Caco-2 (cell line): ENCODE results near the gene DMBX1. TPM values are rescaled to one million over a fixed set of nuclear protein-coding genes. Genes with fewer than 3 reads are reported as not detected.

Experiments used
- BruUV-seq: library from RNA; stranded (reverse); fragments of 400-500 nt; replicated peaks from 2 replicates; lab custom pipeline; 2021; lab: Mats Ljungman, UMichigan
- CTCF ChIA-PET: fragments of 300-600 bp; sonication (Branson Sonifier 250); formaldehyde crosslinking; loops from one replicate; lab custom pipeline; 2022; ENCODE audit warnings: antibody characterized with exemption; lab: Charles Lee
- POLR2A ChIA-PET: fragments of 300-600 bp; sonication (Branson Sonifier 250); formaldehyde crosslinking; loops from one replicate; lab custom pipeline; 2022; ENCODE audit warnings: antibody characterized with exemption; lab: Charles Lee
- DNase-seq, 2 experiments: peaks; one replicate each; pipeline versions ENCODE4 v3.0.0 to v3.0.0-alpha.2; 2020 to 2022
- H3K27me3 ChIP-seq: replicated peaks from 2 replicates; pipeline ENCODE4 v1.6.0; 2011; ENCODE audit warnings: low read length; ENCODE audit not compliant: control insufficient read depth, insufficient read depth
- H3K36me3 ChIP-seq: 2 replicates; pipeline ENCODE4 v1.5.1; 2011; ENCODE audit warnings: low read length; ENCODE audit not compliant: control insufficient read depth, insufficient read depth
- H3K4me1 ChIP-seq: fragments of 250-450 bp; sonication (Bioruptor Pico); 2 replicates; pipeline ENCODE4 v1.5.1; 2020; ENCODE audit warnings: mild to moderate bottlenecking
- H3K4me3 ChIP-seq: 2 replicates; pipeline ENCODE4 v1.5.1; 2011; ENCODE audit warnings: low read depth, mild to moderate bottlenecking, control low read depth, low read length
- H3K9me3 ChIP-seq: fragments of 250-450 bp; sonication (Bioruptor Pico); 2 replicates; pipeline ENCODE4 v1.5.1; 2020; ENCODE audit warnings: mild to moderate bottlenecking, moderate library complexity
- H3K27ac Mint-ChIP-seq: one replicate; pipeline ENCODE4 v1.8.0; 2022; ENCODE audit warnings: mixed read lengths; ENCODE audit not compliant: unreplicated experiment
- H3K27me3 Mint-ChIP-seq: one replicate; pipeline ENCODE4 v1.8.0; 2022; ENCODE audit warnings: mixed read lengths; ENCODE audit not compliant: insufficient read depth, unreplicated experiment
- H3K36me3 Mint-ChIP-seq: one replicate; pipeline ENCODE4 v1.8.0; 2022; ENCODE audit warnings: mild to moderate bottlenecking, mixed read lengths; ENCODE audit not compliant: insufficient read depth, unreplicated experiment
- H3K4me1 Mint-ChIP-seq: one replicate; pipeline ENCODE4 v1.8.0; 2022; ENCODE audit warnings: low read depth, mixed read lengths; ENCODE audit not compliant: unreplicated experiment
- H3K4me3 Mint-ChIP-seq: one replicate; pipeline ENCODE4 v1.8.0; 2022; ENCODE audit warnings: mild to moderate bottlenecking, moderate library complexity, mixed read lengths; ENCODE audit not compliant: unreplicated experiment
- H3K9me3 Mint-ChIP-seq: one replicate; pipeline ENCODE4 v1.8.0; 2022; ENCODE audit warnings: mixed read lengths; ENCODE audit not compliant: unreplicated experiment
- intact Hi-C: fragments of 100-400 bp; cut with micrococcal nuclease; formaldehyde crosslinking; loops from one replicate; pipeline ENCODE4 v1.10.0; 2022; ENCODE audit not compliant: unreplicated experiment
- total RNA-seq: library from RNA; stranded (reverse); gene quantifications from 2 replicates; pipeline ENCODE4 v1.2.3, GENCODE V29; 2022
- TF ChIP-seq, protein P1 (sequence below), 2 experiments: fragments of 200-600 bp in 1 of 2; IDR thresholded peaks; 1 replicate in 1 of 2; 2 replicates in 1 of 2; pipeline versions ENCODE4 v1.5.1 to v1.8.0; 2011 to 2022; ENCODE audit warnings: antibody characterized with exemption in 1 of 2, control low read depth in 1 of 2, inconsistent platforms in 1 of 2, low read depth in 1 of 2, low read length in 1 of 2, mild to moderate bottlenecking in 1 of 2, moderate library complexity in 1 of 2; ENCODE audit not compliant: insufficient read depth in 1 of 2, severe bottlenecking in 1 of 2, unreplicated experiment in 1 of 2

The DMBX1 gene
- total RNA-seq, 1 experiment from 2014 or later: 0.16 TPM

DNA sequence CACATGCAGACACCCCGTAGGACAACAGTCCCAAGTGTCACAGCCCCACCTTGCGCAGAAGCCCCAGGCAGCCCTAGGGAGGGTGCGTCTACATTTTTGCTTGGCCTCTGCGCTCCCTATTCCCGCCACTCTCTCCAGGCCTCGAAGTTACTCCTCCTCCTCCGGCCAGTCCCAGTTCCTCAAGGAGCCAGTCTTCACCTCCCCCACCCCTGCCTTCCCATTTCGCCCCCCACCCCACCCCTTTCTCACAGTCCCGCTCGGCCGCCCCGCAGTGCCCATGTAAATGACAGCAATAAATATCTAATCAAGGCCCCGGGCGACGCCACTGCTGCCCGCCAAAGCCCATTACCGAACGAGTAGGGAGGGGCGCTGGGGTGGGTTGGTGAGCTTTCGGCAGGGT, 3.2 kb downstream of the DMBX1 start:
- intact Hi-C loops: no loop called here
- peaks cover 8% of the 10 kb centered on the region for H3K4me1 Mint-ChIP-seq
- Histone ChIP-seq H3K4me3 (no peak overlapping the region), H3K27me3 (peaks cover 2% of the 10 kb centered on the region), H3K4me1 (peaks cover 6% of the 10 kb centered on the region; the same call in 1 of the 2 replicates), H3K9me3 (no peaks in the 10 kb centered on the region), H3K36me3 (no peaks in the 10 kb centered on the region)
- H3K9me3 Mint-ChIP-seq: no peaks in the 10 kb centered on the region
- peaks cover 4% of the 10 kb centered on the region for H3K36me3 Mint-ChIP-seq
- no peak overlapping the region for H3K4me3 Mint-ChIP-seq
- ChIA-PET CTCF (no interaction called here), POLR2A (no interaction called here)
- DNase-seq: no peak
- TF ChIP-seq, protein P1, sequence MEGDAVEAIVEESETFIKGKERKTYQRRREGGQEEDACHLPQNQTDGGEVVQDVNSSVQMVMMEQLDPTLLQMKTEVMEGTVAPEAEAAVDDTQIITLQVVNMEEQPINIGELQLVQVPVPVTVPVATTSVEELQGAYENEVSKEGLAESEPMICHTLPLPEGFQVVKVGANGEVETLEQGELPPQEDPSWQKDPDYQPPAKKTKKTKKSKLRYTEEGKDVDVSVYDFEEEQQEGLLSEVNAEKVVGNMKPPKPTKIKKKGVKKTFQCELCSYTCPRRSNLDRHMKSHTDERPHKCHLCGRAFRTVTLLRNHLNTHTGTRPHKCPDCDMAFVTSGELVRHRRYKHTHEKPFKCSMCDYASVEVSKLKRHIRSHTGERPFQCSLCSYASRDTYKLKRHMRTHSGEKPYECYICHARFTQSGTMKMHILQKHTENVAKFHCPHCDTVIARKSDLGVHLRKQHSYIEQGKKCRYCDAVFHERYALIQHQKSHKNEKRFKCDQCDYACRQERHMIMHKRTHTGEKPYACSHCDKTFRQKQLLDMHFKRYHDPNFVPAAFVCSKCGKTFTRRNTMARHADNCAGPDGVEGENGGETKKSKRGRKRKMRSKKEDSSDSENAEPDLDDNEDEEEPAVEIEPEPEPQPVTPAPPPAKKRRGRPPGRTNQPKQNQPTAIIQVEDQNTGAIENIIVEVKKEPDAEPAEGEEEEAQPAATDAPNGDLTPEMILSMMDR (IDR thresholded peaks at IDR 0.05; ENCODE audit: insufficient read depth in 1 of 2, low read depth in 1 of 2, low read length in 1 of 2, severe bottlenecking in 1 of 2, unreplicated experiment in 1 of 2): no peak
- BruUV-seq: no TSS peak
- H3K27me3 Mint-ChIP-seq: peaks cover 18% of the 10 kb centered on the region
- no peak overlapping the region for H3K27ac Mint-ChIP-seq

DNA sequence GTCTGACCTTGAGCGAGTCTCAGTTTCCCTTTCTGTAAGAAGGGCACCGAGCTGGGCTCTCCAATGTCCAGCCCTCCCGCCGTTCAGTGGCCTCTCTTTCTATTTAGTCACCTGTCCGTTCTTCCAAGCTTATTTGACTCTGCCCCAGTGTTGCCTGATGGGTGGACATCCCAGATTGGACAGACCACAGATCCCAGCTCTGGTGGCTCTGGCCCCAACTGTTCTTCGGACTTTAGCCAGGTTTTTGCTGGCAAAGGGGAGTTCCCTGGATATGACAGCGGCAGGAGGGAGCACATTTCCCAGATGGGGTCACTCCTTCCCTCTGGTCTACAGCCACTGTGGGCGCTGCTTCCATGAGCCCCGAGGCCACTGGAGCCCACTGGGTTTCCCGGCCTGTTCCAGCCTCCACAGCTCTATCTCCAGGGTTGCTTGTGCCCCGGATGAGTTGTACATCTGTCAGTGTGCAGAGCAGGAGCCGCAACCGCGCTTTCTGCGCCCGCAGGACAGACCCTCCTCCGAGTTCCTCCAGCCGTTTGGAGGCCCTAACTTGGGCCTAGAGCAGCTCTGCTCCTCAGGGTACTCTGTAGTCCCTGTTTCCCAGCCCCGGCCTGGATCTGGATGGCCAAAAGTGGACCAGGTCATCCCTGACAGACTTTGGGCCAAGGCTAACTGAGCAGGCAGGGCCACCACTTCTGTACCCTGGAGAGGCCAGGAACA, 3.8 kb downstream of the DMBX1 start:
- Histone ChIP-seq H3K27me3 (peaks cover 1% of the 10 kb centered on the region), H3K4me1 (peaks cover 6% of the 10 kb centered on the region; the same call in 1 of the 2 replicates), H3K36me3 (no peaks in the 10 kb centered on the region), H3K4me3 (no peak overlapping the region), H3K9me3 (no peaks in the 10 kb centered on the region)
- Mint-ChIP-seq H3K36me3 (peaks cover 4% of the 10 kb centered on the region), H3K27me3 (peaks cover 18% of the 10 kb centered on the region), H3K27ac (no peak overlapping the region), H3K4me1 (peaks cover 8% of the 10 kb centered on the region), H3K9me3 (no peaks in the 10 kb centered on the region), H3K4me3 (no peak overlapping the region)
- DNase-seq: no peak
- ChIA-PET CTCF (no interaction called here), POLR2A (no interaction called here)
- TF ChIP-seq, protein P1 (IDR thresholded peaks at IDR 0.05; ENCODE audit: insufficient read depth in 1 of 2, low read depth in 1 of 2, low read length in 1 of 2, severe bottlenecking in 1 of 2, unreplicated experiment in 1 of 2): no peak
- intact Hi-C loops: no loop called here
- no TSS peak for BruUV-seq

DNA sequence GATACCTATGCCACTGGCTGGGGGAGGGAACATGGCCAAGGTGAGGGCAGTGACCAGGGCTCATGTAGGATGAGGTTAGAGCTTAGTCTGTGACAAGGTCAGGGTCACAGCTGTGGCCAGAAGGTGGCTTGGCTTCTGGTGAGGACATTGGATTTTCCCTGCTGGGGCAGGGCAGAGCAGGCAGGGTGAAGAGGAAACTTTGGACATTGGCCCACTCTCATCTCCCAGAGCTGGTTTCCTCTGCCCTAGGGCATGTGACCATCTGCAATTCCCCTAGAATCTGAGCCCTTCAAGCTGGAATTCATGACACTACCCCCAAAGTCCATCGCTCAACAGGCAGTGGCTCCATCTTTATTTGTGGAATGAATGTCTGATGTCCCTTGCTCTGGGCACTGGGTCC, 5.3 kb downstream of the DMBX1 start:
- CTCF ChIA-PET: no interaction called here

More for the DNA sequence above, 5.3 kb downstream of the DMBX1 start:
- no peaks in the 10 kb centered on the region for H3K4me1 ChIP-seq
- BruUV-seq: no TSS peak
- H3K9me3 ChIP-seq: no peaks in the 10 kb centered on the region
- H3K27ac Mint-ChIP-seq: no peak overlapping the region
- POLR2A ChIA-PET: no interaction called here
- intact Hi-C loops: no loop called here
- H3K36me3 Mint-ChIP-seq: no peaks in the 10 kb centered on the region
- DNase-seq: no peak
- H3K4me3 ChIP-seq: no peak overlapping the region
- no peaks in the 10 kb centered on the region for H3K36me3 ChIP-seq
- no peaks in the 10 kb centered on the region for H3K9me3 Mint-ChIP-seq
- H3K27me3 ChIP-seq: no peaks in the 10 kb centered on the region; the same call in 1 of the 2 replicates
- H3K4me1 Mint-ChIP-seq: peaks cover 4% of the 10 kb centered on the region
- H3K4me3 Mint-ChIP-seq: no peak overlapping the region
- H3K27me3 Mint-ChIP-seq: peaks cover 9% of the 10 kb centered on the region
- TF ChIP-seq, protein P1 (IDR thresholded peaks at IDR 0.05; ENCODE audit: insufficient read depth in 1 of 2, low read depth in 1 of 2, low read length in 1 of 2, severe bottlenecking in 1 of 2, unreplicated experiment in 1 of 2): no peak
